ENCODE results near the gene ZBTB1. TPM values are rescaled to one million over a fixed set of nuclear protein-coding genes. Genes with fewer than 3 reads are reported as not detected.
"Not testable (repeated sequence)": the region's sequence is repeated elsewhere in the genome, so short reads cannot be mapped to it uniquely, and the experiment has no call there.

Gene ZBTB1
- total RNA-seq, 3 donors from 2014 or later: 24.0 to 28.5 (median 27.1) TPM

- H3K4me3 Mint-ChIP-seq: no peak overlapping the region
- H3K27me3 Mint-ChIP-seq (ENCODE audit: low read depth): peaks cover 3% of the 10 kb centered on the region
- peaks cover 9% of the 10 kb centered on the region for H3K4me1 Mint-ChIP-seq (ENCODE audit: low read depth)
- ATAC-seq (no peak), DNase-seq (no peak)
- H3K36me3 Mint-ChIP-seq (ENCODE audit: insufficient read depth): no peaks in the 10 kb centered on the region
- H3K9me3 Mint-ChIP-seq: no peaks in the 10 kb centered on the region
These were observed 52.0 kb downstream of the ZBTB1 start for GRCh38 chr14:64556526-64556925.

- not testable (repeated sequence) for H3K4me3 Mint-ChIP-seq; H3K27me3 Mint-ChIP-seq (ENCODE audit: low read depth); DNase-seq; ATAC-seq; H3K36me3 Mint-ChIP-seq (ENCODE audit: insufficient read depth); H3K9me3 Mint-ChIP-seq
- peaks cover 11% of the 10 kb centered on the region for H3K4me1 Mint-ChIP-seq (ENCODE audit: low read depth)
These were observed 53.6 kb downstream of the ZBTB1 start for GRCh38 chr14:64558216-64558615.

GRCh38 chr14:64561631-64562030 is 57.1 kb downstream of the ZBTB1 start:
- DNase-seq (no peak), ATAC-seq (no peak)
- H3K9me3 Mint-ChIP-seq: no peaks in the 10 kb centered on the region
- no peak overlapping the region for H3K4me3 Mint-ChIP-seq
- H3K27me3 Mint-ChIP-seq (ENCODE audit: low read depth): peaks cover 6% of the 10 kb centered on the region
- no peaks in the 10 kb centered on the region for H3K36me3 Mint-ChIP-seq (ENCODE audit: insufficient read depth)
- H3K4me1 Mint-ChIP-seq (ENCODE audit: low read depth): peaks cover 11% of the 10 kb centered on the region

GRCh38 chr14:64562436-64562835 is 57.9 kb downstream of the ZBTB1 start:
- Mint-ChIP-seq H3K36me3 (ENCODE audit: insufficient read depth) (no peaks in the 10 kb centered on the region), H3K4me1 (ENCODE audit: low read depth) (peaks cover 11% of the 10 kb centered on the region), H3K9me3 (no peaks in the 10 kb centered on the region), H3K4me3 (no peak overlapping the region), H3K27me3 (ENCODE audit: low read depth) (peaks cover 6% of the 10 kb centered on the region)
- DNase-seq: no peak
- no peak for ATAC-seq

- Mint-ChIP-seq H3K4me3 (no peak overlapping the region), H3K9me3 (no peaks in the 10 kb centered on the region), H3K4me1 (ENCODE audit: low read depth) (peaks cover 11% of the 10 kb centered on the region), H3K36me3 (ENCODE audit: insufficient read depth) (no peaks in the 10 kb centered on the region), H3K27me3 (ENCODE audit: low read depth) (peaks cover 3% of the 10 kb centered on the region)
- no peak for DNase-seq
- ATAC-seq: no peak
These were observed 59.1 kb downstream of the ZBTB1 start for GRCh38 chr14:64563696-64564095.

GRCh38 chr14:64566651-64567122 is 62.1 kb downstream of the ZBTB1 start:
- no peaks in the 10 kb centered on the region for H3K9me3 Mint-ChIP-seq
- H3K4me3 Mint-ChIP-seq: no peak overlapping the region
- peaks cover 3% of the 10 kb centered on the region for H3K27me3 Mint-ChIP-seq (ENCODE audit: low read depth)
- ATAC-seq (no peak), DNase-seq (no peak)
- H3K4me1 Mint-ChIP-seq (ENCODE audit: low read depth): peaks cover 1% of the 10 kb centered on the region
- H3K36me3 Mint-ChIP-seq (ENCODE audit: insufficient read depth): no peaks in the 10 kb centered on the region

GRCh38 chr14:64569138-64569631 is 64.6 kb downstream of the ZBTB1 start:
- H3K27me3 Mint-ChIP-seq (ENCODE audit: low read depth): peaks cover 3% of the 10 kb centered on the region
- no peaks in the 10 kb centered on the region for H3K4me1 Mint-ChIP-seq (ENCODE audit: low read depth)
- H3K36me3 Mint-ChIP-seq (ENCODE audit: insufficient read depth): no peaks in the 10 kb centered on the region
- H3K9me3 Mint-ChIP-seq: no peaks in the 10 kb centered on the region
- DNase-seq (no peak), ATAC-seq (no peak)
- H3K4me3 Mint-ChIP-seq: no peak overlapping the region

- not testable (repeated sequence) for H3K4me3 Mint-ChIP-seq; ATAC-seq; H3K36me3 Mint-ChIP-seq (ENCODE audit: insufficient read depth); H3K4me1 Mint-ChIP-seq (ENCODE audit: low read depth); H3K9me3 Mint-ChIP-seq; DNase-seq; H3K27me3 Mint-ChIP-seq (ENCODE audit: low read depth)
These were observed 65.1 kb downstream of the ZBTB1 start for GRCh38 chr14:64569646-64570045.

GRCh38 chr14:64572386-64573104 is 68.0 kb downstream of the ZBTB1 start:
- Mint-ChIP-seq H3K4me3 (no peak overlapping the region), H3K27me3 (ENCODE audit: low read depth) (no peaks in the 10 kb centered on the region), H3K9me3 (no peaks in the 10 kb centered on the region), H3K36me3 (ENCODE audit: insufficient read depth) (no peaks in the 10 kb centered on the region), H3K4me1 (ENCODE audit: low read depth) (no peaks in the 10 kb centered on the region)
- ATAC-seq (no peak), DNase-seq (no peak)

GRCh38 chr14:64573109-64573508 is 68.5 kb downstream of the ZBTB1 start:
- H3K9me3 Mint-ChIP-seq: no peaks in the 10 kb centered on the region
- ATAC-seq (no peak), DNase-seq (no peak)
- H3K27me3 Mint-ChIP-seq (ENCODE audit: low read depth): no peaks in the 10 kb centered on the region
- H3K4me1 Mint-ChIP-seq (ENCODE audit: low read depth): no peaks in the 10 kb centered on the region
- H3K4me3 Mint-ChIP-seq: no peak overlapping the region
- H3K36me3 Mint-ChIP-seq (ENCODE audit: insufficient read depth): no peaks in the 10 kb centered on the region

Other genes with a start within 250 kb of the ZBTB1 start
- gene ESR2, start 210.4 kb upstream of the ZBTB1 start, total RNA-seq: 1 to 10 TPM; 1.3 to 4.5 (median 4.4) TPM
- gene MTHFD1, start 116.4 kb upstream of the ZBTB1 start, total RNA-seq: 100 to 1,000 TPM; 175 to 213 (median 209) TPM
- under 1 TPM; 0.65 to 0.83 (median 0.69) TPM for gene AKAP5, start 39.3 kb upstream of the ZBTB1 start, total RNA-seq
- 10 to 100 TPM; 12.8 to 13.5 (median 13.1) TPM for gene ZBTB25, start 932 bp upstream of the ZBTB1 start, total RNA-seq
- 1 to 10 TPM; 1.4 to 1.8 (median 1.4) TPM for gene HSPA2, start 36.0 kb downstream of the ZBTB1 start, total RNA-seq
- not detected for gene PPP1R36, start 45.2 kb downstream of the ZBTB1 start, total RNA-seq
- 1 to 10 TPM; 1.1 to 6.7 (median 3.7) TPM for gene PLEKHG3, start 199.7 kb downstream of the ZBTB1 start, total RNA-seq

All from activated T-cell treated with anti-CD3 and anti-CD28 coated beads, Interleukin-2, amount 50 U/mL, for 4 hours (primary cell).